H1 (cell line): ENCODE data around the gene AGPAT4. TPM values are rescaled to one million over a fixed set of nuclear protein-coding genes. Genes with fewer than 3 reads are reported as not detected.

Source experiments
- CTCF ChIA-PET: fragments of 300-600 bp; sonication (Branson Sonifier 250); formaldehyde crosslinking; loops from one replicate; lab custom pipeline; 2021; ENCODE audit not compliant: partially characterized antibody; lab: Charles Lee
- POLR2A ChIA-PET: fragments of 300-600 bp; sonication (Branson Sonifier 250); formaldehyde crosslinking; loops from one replicate; lab custom pipeline; 2021; ENCODE audit warnings: inconsistent platforms; ENCODE audit not compliant: partially characterized antibody; lab: Charles Lee
- DNase-seq, 2 experiments: peaks; one replicate each; pipeline versions ENCODE4 v3.0.0 to v3.0.0-alpha.2; 2010 to 2022; ENCODE audit warnings: low spot score in 2 of 2, low read depth in 1 of 2, mixed read lengths in 1 of 2
- FAIRE-seq: peaks from 2 replicates; lab custom pipeline; 2011; peaks lifted over from hg19 to GRCh38; lab: Jason Lieb, UNC
- H2AFZ ChIP-seq: 2 replicates; pipeline ENCODE4 v1.8.1; 2012; ENCODE audit warnings: low read length, inconsistent platforms
- H2AK5ac ChIP-seq: 2 replicates; pipeline ENCODE4 v1.6.1; 2013; ENCODE audit warnings: low read depth, low read length
- H2BK120ac ChIP-seq: replicated peaks from 2 replicates; pipeline ENCODE3; 2013; ENCODE audit warnings: low read depth, low read length, inconsistent platforms
- H2BK12ac ChIP-seq: 2 replicates; pipeline ENCODE4 v1.6.1; 2013; ENCODE audit warnings: low read depth, low read length
- H2BK15ac ChIP-seq: 2 replicates; pipeline ENCODE4 v1.6.1; 2013; ENCODE audit warnings: low read length
- H2BK20ac ChIP-seq: 2 replicates; pipeline ENCODE4 v1.6.1; 2013; ENCODE audit warnings: low read length
- H2BK5ac ChIP-seq: 2 replicates; pipeline ENCODE4 v1.6.1; 2013; ENCODE audit warnings: low read depth, low read length
- H3K14ac ChIP-seq: 2 replicates; pipeline ENCODE4 v1.6.1; 2013; ENCODE audit warnings: inconsistent platforms; ENCODE audit not compliant: insufficient read length
- H3K18ac ChIP-seq: 2 replicates; pipeline ENCODE4 v1.6.1; 2013; ENCODE audit warnings: low read length; ENCODE audit errors: extremely low read depth
- H3K23ac ChIP-seq: 2 replicates; pipeline ENCODE4 v1.6.1; 2013; ENCODE audit warnings: inconsistent platforms; ENCODE audit not compliant: insufficient read length
- H3K23me2 ChIP-seq: 2 replicates; pipeline ENCODE4 v1.6.1; 2013; ENCODE audit warnings: low read depth, low read length
- H3K27ac ChIP-seq: 2 replicates; pipeline ENCODE4 v1.6.1; 2011; ENCODE audit warnings: low read depth, low read length, inconsistent platforms
- H3K27me3 ChIP-seq, 4 experiments: replicated peaks in 1 of 4; 1 replicate in 1 of 4; 2 replicates in 3 of 4; pipeline versions ENCODE4 v1.6.1 to v1.8.1; 2011 to 2013; ENCODE audit warnings: low read length in 3 of 4, mild to moderate bottlenecking in 3 of 4, inconsistent platforms in 2 of 4, mixed read lengths in 2 of 4, moderate library complexity in 1 of 4; ENCODE audit not compliant: control insufficient read depth in 3 of 4, insufficient read depth in 3 of 4; ENCODE audit errors: extremely low read depth in 1 of 4
- H3K36me3 ChIP-seq, 4 experiments: 2 replicates each; pipeline versions ENCODE4 v1.6.1 to v1.8.1; 2011 to 2013; ENCODE audit warnings: mild to moderate bottlenecking in 4 of 4, low read length in 3 of 4, moderate library complexity in 2 of 4, control low read depth in 1 of 4, inconsistent platforms in 1 of 4; ENCODE audit not compliant: insufficient read depth in 4 of 4, control insufficient read depth in 2 of 4
- H3K4ac ChIP-seq: replicated peaks from 2 replicates; pipeline ENCODE3; 2013; ENCODE audit warnings: low read length, low read depth, mixed read lengths, inconsistent platforms; ENCODE audit not compliant: insufficient read length
- H3K4me1 ChIP-seq, 4 experiments: replicated peaks in 1 of 4; 1 replicate in 1 of 4; 2 replicates in 3 of 4; pipeline versions ENCODE4 v1.6.1 to v1.8.1; 2011 to 2013; ENCODE audit warnings: low read length in 3 of 4, inconsistent platforms in 2 of 4, mixed read lengths in 1 of 4; ENCODE audit not compliant: insufficient read depth in 4 of 4, control insufficient read depth in 3 of 4
- H3K4me2 ChIP-seq, 2 experiments: 2 replicates each; pipeline versions ENCODE4 v1.6.1 to v1.8.1; 2011 to 2013; ENCODE audit warnings: low read depth in 2 of 2, low read length in 2 of 2, control low read depth in 1 of 2, inconsistent platforms in 1 of 2, mild to moderate bottlenecking in 1 of 2; ENCODE audit not compliant: insufficient read depth in 1 of 2
- H3K4me3 ChIP-seq, 4 experiments: fragments of 200-600, 300-600 bp in 1 of 4; sonication (generic), shearing (Covaris generic), sonication (Bioruptor Twin) in 1 of 4; 2 replicates each; pipeline versions ENCODE4 v1.5.1 to v1.8.1; 2011 to 2016; ENCODE audit warnings: low read length in 4 of 4, low read depth in 3 of 4, control low read depth in 2 of 4, inconsistent platforms in 2 of 4, mild to moderate bottlenecking in 2 of 4, mixed read lengths in 1 of 4, moderate library complexity in 1 of 4; ENCODE audit not compliant: insufficient read depth in 2 of 4; ENCODE audit errors: extremely low read depth in 1 of 4
- H3K56ac ChIP-seq: replicated peaks from 2 replicates; pipeline ENCODE3; 2013; ENCODE audit warnings: low read depth, mild to moderate bottlenecking, mixed read lengths, low read length, inconsistent platforms; ENCODE audit not compliant: insufficient read length
- H3K79me1 ChIP-seq: 2 replicates; pipeline ENCODE4 v1.6.1; 2013; ENCODE audit warnings: low read depth, low read length, control low read depth
- H3K79me2 ChIP-seq, 2 experiments: 2 replicates each; pipeline versions ENCODE4 v1.6.1 to v1.8.1; 2012 to 2013; ENCODE audit warnings: low read length in 2 of 2, mild to moderate bottlenecking in 2 of 2, inconsistent platforms in 1 of 2; ENCODE audit not compliant: insufficient read depth in 2 of 2, control insufficient read depth in 1 of 2
- H3K9ac ChIP-seq, 4 experiments: replicated peaks in 1 of 4; 1 replicate in 1 of 4; 2 replicates in 3 of 4; pipeline versions ENCODE4 v1.6.1 to v1.8.1; 2011 to 2013; ENCODE audit warnings: low read depth in 3 of 4, low read length in 3 of 4, control low read depth in 2 of 4, mild to moderate bottlenecking in 2 of 4, moderate library complexity in 2 of 4, inconsistent platforms in 1 of 4; ENCODE audit errors: extremely low read depth in 1 of 4
- H3K9me3 ChIP-seq, 2 experiments: 2 replicates each; pipeline versions ENCODE4 v1.6.1 to v1.8.1; 2012 to 2013; ENCODE audit warnings: mild to moderate bottlenecking in 2 of 2, moderate library complexity in 2 of 2, control low read depth in 1 of 2, inconsistent platforms in 1 of 2, low read depth in 1 of 2, low read length in 1 of 2, mixed read lengths in 1 of 2; ENCODE audit not compliant: insufficient read depth in 2 of 2
- H4K20me1 ChIP-seq, 2 experiments: replicated peaks in 1 of 2; 2 replicates each; pipeline versions ENCODE3 to v1.8.1; 2011 to 2013; ENCODE audit warnings: inconsistent platforms in 2 of 2, low read length in 2 of 2, mild to moderate bottlenecking in 1 of 2; ENCODE audit not compliant: insufficient read depth in 2 of 2, control insufficient read depth in 1 of 2
- H4K5ac ChIP-seq: 2 replicates; pipeline ENCODE4 v1.6.1; 2013; ENCODE audit warnings: low read length, low read depth, mixed read lengths, inconsistent platforms; ENCODE audit not compliant: insufficient read length
- H4K8ac ChIP-seq: 2 replicates; pipeline ENCODE4 v1.8.0; 2013; ENCODE audit warnings: mild to moderate bottlenecking, moderate library complexity, low read length, inconsistent platforms; ENCODE audit not compliant: insufficient read depth; ENCODE audit errors: extremely low read depth
- H4K91ac ChIP-seq: replicated peaks from 2 replicates; pipeline ENCODE3; 2013; ENCODE audit warnings: low read length, mixed read lengths, inconsistent platforms; ENCODE audit not compliant: insufficient read length
- ATF2 ChIP-seq: IDR thresholded peaks from 2 replicates; pipeline ENCODE4 v1.6.1; 2012; ENCODE audit warnings: low read length, inconsistent platforms
- BCL11A ChIP-seq, 2 experiments: IDR thresholded peaks; one replicate each; pipeline ENCODE4 v1.6.1; 2011; ENCODE audit warnings: low read depth in 2 of 2, low read length in 2 of 2, mild to moderate bottlenecking in 2 of 2
- EZH2 ChIP-seq: fragments of 200-600 bp; sonication (generic); IDR thresholded peaks from 2 replicates; pipeline ENCODE4 v1.7.1; 2012; ENCODE audit warnings: low read depth, mild to moderate bottlenecking, moderate library complexity, low read length, inconsistent platforms; ENCODE audit not compliant: severe bottlenecking
- HDAC6 ChIP-seq: IDR thresholded peaks from one replicate; pipeline ENCODE4 v1.7.1; 2012; ENCODE audit warnings: low read depth, mild to moderate bottlenecking, inconsistent platforms, low read length, moderate library complexity
- KDM1A ChIP-seq: fragments of 200-600, 300-600 bp; sonication (generic); IDR thresholded peaks from 2 replicates; pipeline ENCODE4 v1.7.1; 2016; ENCODE audit warnings: mild to moderate bottlenecking, low read length, borderline replicate concordance
- KDM5A ChIP-seq: fragments of 200-600 bp; IDR thresholded peaks from 2 replicates; pipeline ENCODE4 v1.7.1; 2012; ENCODE audit warnings: mild to moderate bottlenecking, low read length, inconsistent platforms, mixed read lengths
- POU5F1 ChIP-seq: IDR thresholded peaks from 2 replicates; pipeline ENCODE4 v1.6.1; 2011; ENCODE audit warnings: low read depth, mild to moderate bottlenecking, low read length, moderate library complexity
- SP2 ChIP-seq: IDR thresholded peaks from 2 replicates; pipeline ENCODE4 v1.6.1; 2012; ENCODE audit warnings: mild to moderate bottlenecking, low read length, inconsistent platforms
- TAF1 ChIP-seq: IDR thresholded peaks from 2 replicates; pipeline ENCODE4 v1.6.1; 2011; ENCODE audit warnings: mild to moderate bottlenecking, low read depth, low read length
- WGBS, 2 experiments: shearing (Covaris generic) in 1 of 2; methylation state at CpG; one replicate each; pipeline versions ENCODE4 v1.1.6 to v1.1.7; 2013 to 2015; ENCODE audit warnings: low lambda C conversion rate in 2 of 2, mixed read lengths in 2 of 2, inconsistent platforms in 1 of 2, low coverage in 1 of 2, missing lambda C conversion rate in 1 of 2; ENCODE audit not compliant: insufficient replicate concordance in 2 of 2, insufficient coverage in 1 of 2, insufficient read length in 1 of 2; ENCODE audit errors: extremely low coverage in 1 of 2, missing lambda C conversion rate in 1 of 2; 5-methylcytosine and 5-hydroxymethylcytosine counted together
- polyA plus RNA-seq, 7 experiments: library from polyadenylated mRNA; depleted of rRNA in 3 of 7; stranded (reverse) in 5 of 7; unstranded in 2 of 7; fragments of >200 nt in 5 of 7; fragments of 200-250 nt in 2 of 7; gene quantifications; 1 replicate in 5 of 7; 2 replicates in 1 of 7; 4 replicates in 1 of 7; pipeline versions ENCODE4 v1.2.1 to v1.2.3, GENCODE V29; 2011 to 2013; ENCODE audit warnings: missing spikeins in 2 of 7, mixed read lengths in 2 of 7
- total RNA-seq: library from RNA; stranded (reverse); fragmentation: NEBNext Ultra II Directional; extraction: Animal tissue kit (Norgen Biotek cat#: 25700); gene quantifications from 2 replicates; pipeline ENCODE4 v1.2.1, GENCODE V29; 2021

The AGPAT4 gene
- total and polyA plus RNA-seq, 2 of the 8 experiments (the other 6 are each of a cell fraction or from before 2014, with no cell fraction given): 13.5 to 23.8 TPM

- Histone ChIP-seq H2BK15ac (no peak overlapping the region), H2AFZ (no peak overlapping the region), H3K18ac (no peak overlapping the region), H3K56ac (no peak overlapping the region), H3K23me2 (no peaks in the 10 kb centered on the region), H3K14ac (no peak overlapping the region), H3K79me2 (no peaks in the 10 kb centered on the region), H2AK5ac (no peak overlapping the region), H4K8ac (no peak overlapping the region), H3K4ac (no peak overlapping the region), H4K20me1 (no peaks in the 10 kb centered on the region), H3K4me1 (no peaks in the 10 kb centered on the region), H4K5ac (no peak overlapping the region), H3K27me3 (no peaks in the 10 kb centered on the region), H4K91ac (no peak overlapping the region), H2BK20ac (no peak overlapping the region), H3K23ac (no peak overlapping the region), H3K4me3 (no peak overlapping the region), H3K79me1 (no peaks in the 10 kb centered on the region), H3K4me2 (no peak overlapping the region), H2BK120ac (no peak overlapping the region), H3K9me3 (no peaks in the 10 kb centered on the region), H3K27ac (no peak overlapping the region), H2BK5ac (no peak overlapping the region), H2BK12ac (no peak overlapping the region), H3K36me3 (peaks cover 8 to 56% (median 34%) of the 10 kb centered on the region in 4 experiments; a peak in 7 of 8 replicates), H3K9ac (no peak overlapping the region)
- ChIA-PET POLR2A (no interaction called here), CTCF (interaction anchor here (0.6 to 2.8 kb wide), 6 partner anchors 17 to 764 kb away, joined by 3 to 11 read pairs (median 3); no protein-coding TSS in a partner anchor)
- 87% methylated on average over 3 of the region's 3 CpGs; no CpG with 5 or more reads in 1 of the 2 experiments for WGBS, 2 experiments
- TF ChIP-seq BCL11A (IDR thresholded peaks at IDR 0.05; ENCODE audit: low read depth in 2 of 2, low read length in 2 of 2) (no peak), HDAC6 (no peak), KDM1A (no peak), TAF1 (no peak), SP2 (no peak), POU5F1 (no peak), ATF2 (no peak), KDM5A (no peak), EZH2 (no peak)
- FAIRE-seq: no peak
- DNase-seq: no peak
These were observed 158.4 kb downstream of the AGPAT4 start for GRCh38 chr6:161115468-161115867.
